GM12878 (cell line): Measurements from ENCODE around the gene CYTH2. TPM values are rescaled to one million over a fixed set of nuclear protein-coding genes. Genes with fewer than 3 reads are reported as not detected.

Experiments
- BACH1 ChIP-seq: fragments of 450-650 bp; IDR thresholded peaks from 2 replicates; pipeline ENCODE4 v1.6.1; 2017; ENCODE audit warnings: mild to moderate bottlenecking, borderline replicate concordance
- BMI1 ChIP-seq: fragments of 450-650 bp; IDR thresholded peaks from 2 replicates; pipeline ENCODE4 v1.6.1; 2016; ENCODE audit warnings: mild to moderate bottlenecking, moderate library complexity, borderline replicate concordance
- BRCA1 ChIP-seq: IDR thresholded peaks from 2 replicates; pipeline ENCODE4 v1.6.1; 2011; ENCODE audit warnings: low read depth, low read length, improper control_type of control experiment
- CBX5 ChIP-seq: sonication (generic); IDR thresholded peaks from 2 replicates; pipeline ENCODE4 v1.6.1; 2016; ENCODE audit warnings: low read depth, moderate library complexity, mild to moderate bottlenecking, inconsistent platforms
- EED ChIP-seq: sonication (generic); IDR thresholded peaks from 2 replicates; pipeline ENCODE4 v1.6.1; 2016; ENCODE audit warnings: antibody characterized with exemption, low read depth
- EGR1 ChIP-seq, 2 experiments: IDR thresholded peaks; 1 replicate in 1 of 2; 2 replicates in 1 of 2; pipeline ENCODE4 v1.6.1; 2011 to 2012; ENCODE audit warnings: low read depth in 2 of 2, low read length in 2 of 2, borderline replicate concordance in 1 of 2, mild to moderate bottlenecking in 1 of 2, moderate library complexity in 1 of 2
- HDGF ChIP-seq: fragments of 450-650 bp; IDR thresholded peaks from 2 replicates; pipeline ENCODE4 v1.6.1; 2016; ENCODE audit warnings: antibody characterized with exemption
- IKZF2 ChIP-seq, 2 experiments: fragments of 450-650 bp; IDR thresholded peaks; 2 replicates each; pipeline ENCODE4 v1.6.1; 2017; ENCODE audit warnings: mild to moderate bottlenecking in 2 of 2, moderate library complexity in 2 of 2
- LARP7 ChIP-seq: fragments of 450-650 bp; IDR thresholded peaks from 2 replicates; pipeline ENCODE4 v1.6.1; 2017; ENCODE audit warnings: mild to moderate bottlenecking
- MEF2B ChIP-seq: fragments of 450-650 bp; IDR thresholded peaks from 2 replicates; pipeline ENCODE4 v1.6.1; 2018; ENCODE audit warnings: mild to moderate bottlenecking, moderate library complexity; ENCODE audit not compliant: partially characterized antibody, poor library complexity, severe bottlenecking
- NBN ChIP-seq: fragments of 450-650 bp; IDR thresholded peaks from 2 replicates; pipeline ENCODE4 v1.6.1; 2016
- PAX8 ChIP-seq: fragments of 450-650 bp; IDR thresholded peaks from 2 replicates; pipeline ENCODE4 v1.6.1; 2017; ENCODE audit warnings: mild to moderate bottlenecking, moderate library complexity
- POLR2A ChIP-seq: IDR thresholded peaks from 2 replicates; pipeline ENCODE4 v1.6.1; 2011; ENCODE audit warnings: low read depth, mild to moderate bottlenecking, low read length
- RELA ChIP-seq: fragments of 450-650 bp; IDR thresholded peaks from 2 replicates; pipeline ENCODE4 v1.8.0; 2014; ENCODE audit warnings: borderline replicate concordance; ENCODE audit not compliant: partially characterized antibody
- SMARCA5 ChIP-seq: fragments of 450-650 bp; IDR thresholded peaks from 2 replicates; pipeline ENCODE4 v1.6.1; 2017; ENCODE audit warnings: mild to moderate bottlenecking
- SPI1 ChIP-seq: IDR thresholded peaks from 2 replicates; pipeline ENCODE4 v1.6.1; 2011; ENCODE audit warnings: low read depth, mild to moderate bottlenecking, low read length, moderate library complexity, borderline replicate concordance; ENCODE audit not compliant: insufficient read depth
- SREBF1 ChIP-seq: IDR thresholded peaks from 2 replicates; pipeline ENCODE4 v1.6.1; 2012; ENCODE audit warnings: mild to moderate bottlenecking, low read length
- STAT1 ChIP-seq: fragments of 450-650 bp; conservative IDR thresholded peaks from 2 replicates; pipeline ENCODE4 v1.6.1; 2014; ENCODE audit warnings: antibody characterized with exemption, mild to moderate bottlenecking
- SUZ12 ChIP-seq: fragments of 200-600 bp; sonication (generic); IDR thresholded peaks from one replicate; pipeline ENCODE4 v1.6.1; 2018; ENCODE audit warnings: antibody characterized with exemption, mild to moderate bottlenecking; ENCODE audit not compliant: unreplicated experiment
- YBX1 ChIP-seq: fragments of 450-650 bp; IDR thresholded peaks from 2 replicates; pipeline ENCODE4 v1.6.1; 2016; ENCODE audit warnings: antibody characterized with exemption
- ZBTB40 ChIP-seq: fragments of 450-650 bp; IDR thresholded peaks from 2 replicates; pipeline ENCODE4 v1.6.1; 2016; ENCODE audit warnings: mild to moderate bottlenecking, moderate library complexity, borderline replicate concordance
- polyA plus RNA-seq, 11 experiments: library from polyadenylated mRNA; depleted of rRNA in 4 of 11; unstranded in 6 of 11; stranded (reverse) in 5 of 11; fragments of >200 nt; fragmentation: Nextera tagmentation in 4 of 11; fragmentation: Illumina TruSeq in 1 of 11; extraction: Ambion mirVana in 4 of 11; extraction: Trizol in 1 of 11; gene quantifications; 1 replicate in 1 of 11; 2 replicates in 10 of 11; pipeline versions ENCODE4 v1.2.1 to v1.2.3, GENCODE V29; 2011 to 2016; ENCODE audit warnings: inconsistent platforms in 2 of 11, missing spikeins in 2 of 11, low read depth in 1 of 11
- total RNA-seq, 4 experiments: library from RNA; depleted of rRNA in 3 of 4; stranded (reverse); fragments of >200 nt in 3 of 4; fragmentation: Illumina TruSeq in 1 of 4; extraction: Trizol in 1 of 4; gene quantifications; 2 replicates each; pipeline versions ENCODE4 v1.2.1 to v1.2.3, GENCODE V29; 2013 to 2021
- TF ChIP-seq, protein P1 (sequence below), 3 experiments: IDR thresholded peaks in 2 of 3; conservative IDR thresholded peaks in 1 of 3; 2 replicates each; pipeline ENCODE4 v1.5.1; 2011; ENCODE audit warnings: low read depth in 3 of 3, low read length in 3 of 3, mild to moderate bottlenecking in 3 of 3, control low read depth in 2 of 3, moderate library complexity in 2 of 3, inconsistent platforms in 1 of 3, mixed read lengths in 1 of 3; ENCODE audit not compliant: control insufficient read depth in 2 of 3, insufficient read depth in 1 of 3; ENCODE audit errors: extremely low read depth in 1 of 3
- TF ChIP-seq, protein P2 (sequence below): fragments of 450-650 bp; formaldehyde crosslinking; IDR thresholded peaks from 2 replicates; pipeline ENCODE4 v1.5.0; 2022; ENCODE audit warnings: mild to moderate bottlenecking, missing genetic modification characterization

Gene CYTH2
- total and polyA plus RNA-seq, 10 of the 15 experiments (the other 5 are each of a cell fraction or from before 2014, with no cell fraction given) = 1.3 to 31.9 (median 22.2) TPM

- TF ChIP-seq EGR1 (IDR thresholded peaks at IDR 0.05; ENCODE audit: borderline replicate concordance in 1 of 2, low read depth in 2 of 2, low read length in 2 of 2) = no peak
- no peak for TF ChIP-seq EED
- TF ChIP-seq STAT1 = no peak
- TF ChIP-seq SUZ12 = no peak
- TF ChIP-seq PAX8 = no peak
- TF ChIP-seq ZBTB40 = no peak
- no peak for TF ChIP-seq SPI1
- TF ChIP-seq, protein P1, sequence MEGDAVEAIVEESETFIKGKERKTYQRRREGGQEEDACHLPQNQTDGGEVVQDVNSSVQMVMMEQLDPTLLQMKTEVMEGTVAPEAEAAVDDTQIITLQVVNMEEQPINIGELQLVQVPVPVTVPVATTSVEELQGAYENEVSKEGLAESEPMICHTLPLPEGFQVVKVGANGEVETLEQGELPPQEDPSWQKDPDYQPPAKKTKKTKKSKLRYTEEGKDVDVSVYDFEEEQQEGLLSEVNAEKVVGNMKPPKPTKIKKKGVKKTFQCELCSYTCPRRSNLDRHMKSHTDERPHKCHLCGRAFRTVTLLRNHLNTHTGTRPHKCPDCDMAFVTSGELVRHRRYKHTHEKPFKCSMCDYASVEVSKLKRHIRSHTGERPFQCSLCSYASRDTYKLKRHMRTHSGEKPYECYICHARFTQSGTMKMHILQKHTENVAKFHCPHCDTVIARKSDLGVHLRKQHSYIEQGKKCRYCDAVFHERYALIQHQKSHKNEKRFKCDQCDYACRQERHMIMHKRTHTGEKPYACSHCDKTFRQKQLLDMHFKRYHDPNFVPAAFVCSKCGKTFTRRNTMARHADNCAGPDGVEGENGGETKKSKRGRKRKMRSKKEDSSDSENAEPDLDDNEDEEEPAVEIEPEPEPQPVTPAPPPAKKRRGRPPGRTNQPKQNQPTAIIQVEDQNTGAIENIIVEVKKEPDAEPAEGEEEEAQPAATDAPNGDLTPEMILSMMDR (IDR thresholded peaks at IDR 0.05 in 2 of 3, conservative IDR thresholded peaks at IDR 0.05 in 1 of 3; ENCODE audit: control insufficient read depth in 2 of 3, extremely low read depth in 1 of 3, insufficient read depth in 1 of 3, low read depth in 3 of 3, low read length in 3 of 3) = no peak
- TF ChIP-seq NBN = peak; percentile 94
- TF ChIP-seq BACH1 = no peak
- TF ChIP-seq HDGF = peak; percentile 56; the same call in 1 of the 2 replicates
- no peak for TF ChIP-seq SMARCA5
- TF ChIP-seq BMI1 = no peak
- TF ChIP-seq POLR2A = no peak
- TF ChIP-seq LARP7 = no peak
- no peak for TF ChIP-seq BRCA1
- TF ChIP-seq CBX5 = no peak
- TF ChIP-seq IKZF2 (IDR thresholded peaks at IDR 0.05) = 0 out of 4 replicates have a peak, but pooled peaks of 1 of the 2 experiments have one; percentile 20
- no peak for TF ChIP-seq SREBF1
- TF ChIP-seq, protein P2, sequence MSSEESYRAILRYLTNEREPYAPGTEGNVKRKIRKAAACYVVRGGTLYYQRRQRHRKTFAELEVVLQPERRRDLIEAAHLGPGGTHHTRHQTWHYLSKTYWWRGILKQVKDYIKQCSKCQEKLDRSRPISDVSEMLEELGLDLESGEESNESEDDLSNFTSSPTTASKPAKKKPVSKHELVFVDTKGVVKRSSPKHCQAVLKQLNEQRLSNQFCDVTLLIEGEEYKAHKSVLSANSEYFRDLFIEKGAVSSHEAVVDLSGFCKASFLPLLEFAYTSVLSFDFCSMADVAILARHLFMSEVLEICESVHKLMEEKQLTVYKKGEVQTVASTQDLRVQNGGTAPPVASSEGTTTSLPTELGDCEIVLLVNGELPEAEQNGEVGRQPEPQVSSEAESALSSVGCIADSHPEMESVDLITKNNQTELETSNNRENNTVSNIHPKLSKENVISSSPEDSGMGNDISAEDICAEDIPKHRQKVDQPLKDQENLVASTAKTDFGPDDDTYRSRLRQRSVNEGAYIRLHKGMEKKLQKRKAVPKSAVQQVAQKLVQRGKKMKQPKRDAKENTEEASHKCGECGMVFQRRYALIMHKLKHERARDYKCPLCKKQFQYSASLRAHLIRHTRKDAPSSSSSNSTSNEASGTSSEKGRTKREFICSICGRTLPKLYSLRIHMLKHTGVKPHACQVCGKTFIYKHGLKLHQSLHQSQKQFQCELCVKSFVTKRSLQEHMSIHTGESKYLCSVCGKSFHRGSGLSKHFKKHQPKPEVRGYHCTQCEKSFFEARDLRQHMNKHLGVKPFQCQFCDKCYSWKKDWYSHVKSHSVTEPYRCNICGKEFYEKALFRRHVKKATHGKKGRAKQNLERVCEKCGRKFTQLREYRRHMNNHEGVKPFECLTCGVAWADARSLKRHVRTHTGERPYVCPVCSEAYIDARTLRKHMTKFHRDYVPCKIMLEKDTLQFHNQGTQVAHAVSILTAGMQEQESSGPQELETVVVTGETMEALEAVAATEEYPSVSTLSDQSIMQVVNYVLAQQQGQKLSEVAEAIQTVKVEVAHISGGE (CRISPR knock-in tag) = no peak
- TF ChIP-seq YBX1 = no peak
- TF ChIP-seq MEF2B = peak; percentile 10
- TF ChIP-seq RELA = no peak
These were observed 32.6 kb downstream of the CYTH2 start (continued) for GRCh38 chr19:48501494-48502349.
